Panc1 (cell line): ENCODE measurements around the gene SLIT3. TPM values are rescaled to one million over a fixed set of nuclear protein-coding genes. Genes with fewer than 3 reads are reported as not detected.

ENCODE experiments used
- ATAC-seq: fragments of 200-7000 bp; cut with Tn5 transposase; 2 replicates; pipeline ENCODE4 v1.9.1; 2020; ENCODE audit warnings: mild to moderate bottlenecking, moderate library complexity
- BruUV-seq: library from RNA; stranded (reverse); fragments of 400-500 nt; replicated peaks from 2 replicates; lab custom pipeline; 2021; lab: Mats Ljungman, UMichigan
- CTCF ChIA-PET: fragments of 300-600 bp; sonication (Branson Sonifier 250); formaldehyde crosslinking; loops from one replicate; lab custom pipeline; 2022; ENCODE audit warnings: antibody characterized with exemption; lab: Charles Lee
- POLR2A ChIA-PET: fragments of 300-600 bp; sonication (Branson Sonifier 250); formaldehyde crosslinking; loops from one replicate; lab custom pipeline; 2022; ENCODE audit warnings: antibody characterized with exemption; lab: Charles Lee
- DNase-seq: peaks from one replicate; pipeline ENCODE4 v3.0.0-alpha.2; 2010; ENCODE audit warnings: low read depth, low spot score
- H3K27ac ChIP-seq: 2 replicates; pipeline ENCODE4 v1.5.1; 2011; ENCODE audit warnings: mild to moderate bottlenecking, low read length, inconsistent platforms
- H3K27me3 ChIP-seq: fragments of 200-500 bp; sonication (Bioruptor generic); 2 replicates; pipeline ENCODE4 v1.6.0; 2014; ENCODE audit warnings: low read length, inconsistent platforms; ENCODE audit not compliant: control insufficient read depth, insufficient read depth
- H3K36me3 ChIP-seq: fragments of 200-500 bp; sonication (Bioruptor generic); 2 replicates; pipeline ENCODE4 v1.5.1; 2014; ENCODE audit warnings: inconsistent platforms, mild to moderate bottlenecking, low read length, moderate library complexity; ENCODE audit not compliant: control insufficient read depth, insufficient read depth
- H3K4me1 ChIP-seq: 2 replicates; pipeline ENCODE4 v1.5.1; 2011; ENCODE audit warnings: inconsistent platforms, mild to moderate bottlenecking, low read length, moderate library complexity; ENCODE audit not compliant: control insufficient read depth, insufficient read depth
- H3K4me3 ChIP-seq, 2 experiments: 2 replicates each; pipeline ENCODE4 v1.5.1; 2011 to 2012; ENCODE audit warnings: low read depth in 2 of 2, low read length in 2 of 2, mild to moderate bottlenecking in 2 of 2, inconsistent platforms in 1 of 2, moderate library complexity in 1 of 2
- H3K9me3 ChIP-seq: fragments of 200-500 bp; sonication (Bioruptor generic); 2 replicates; pipeline ENCODE4 v1.5.1; 2014; ENCODE audit warnings: low read depth, mild to moderate bottlenecking, inconsistent platforms, low read length, moderate library complexity; ENCODE audit not compliant: control insufficient read depth, insufficient read depth
- CTCF ChIP-seq: fragments of 450-650 bp; IDR thresholded peaks from 2 replicates; pipeline ENCODE4 v1.5.1; 2017; ENCODE audit warnings: mild to moderate bottlenecking
- POLR2AphosphoS5 ChIP-seq: IDR thresholded peaks from 2 replicates; pipeline ENCODE4 v1.6.1; 2012; ENCODE audit warnings: mild to moderate bottlenecking, low read depth, low read length, moderate library complexity
- REST ChIP-seq, 2 experiments: IDR thresholded peaks; 2 replicates each; pipeline ENCODE4 v1.6.1; 2011 to 2012; ENCODE audit warnings: low read depth in 2 of 2, control low read depth in 1 of 2, low read length in 1 of 2, mild to moderate bottlenecking in 1 of 2, moderate library complexity in 1 of 2; ENCODE audit not compliant: insufficient read depth in 1 of 2
- SIN3A ChIP-seq: IDR thresholded peaks from 2 replicates; pipeline ENCODE4 v1.6.1; 2012; ENCODE audit warnings: low read depth, mild to moderate bottlenecking, low read length, moderate library complexity, borderline replicate concordance; ENCODE audit not compliant: insufficient read depth
- TCF7L2 ChIP-seq: IDR thresholded peaks from 2 replicates; pipeline ENCODE4 v1.6.1; 2011; ENCODE audit warnings: mild to moderate bottlenecking, low read depth, low read length, inconsistent platforms
- in situ Hi-C: cut with HindIII; loops from 2 replicates; pipeline ENCODE4 v1.10.0; 2016; ENCODE audit warnings: low sequenced_read_pairs, low pct_unique_long_range_greater_than_20kb
- intact Hi-C: fragments of 100-400 bp; cut with micrococcal nuclease; formaldehyde crosslinking; loops from one replicate; pipeline ENCODE4 v1.10.0; 2022; ENCODE audit not compliant: unreplicated experiment
- total RNA-seq: library from RNA; stranded (reverse); gene quantifications from one replicate; pipeline ENCODE4 v1.2.1, GENCODE V29; 2021; ENCODE audit not compliant: unreplicated experiment

SLIT3 gene
- total RNA-seq, 1 experiment from 2014 or later: 26.4 TPM

GRCh38 chr5:168971100-168971499 lies 329.8 kb downstream of the SLIT3 start:
- no peak for ATAC-seq
- no peaks in the 10 kb centered on the region for H3K9me3 ChIP-seq
- POLR2A ChIA-PET: no interaction called here
- intact Hi-C loops (no loop called here), in situ Hi-C loops (no loop called here)
- BruUV-seq: no TSS peak
- no peaks in the 10 kb centered on the region for H3K27me3 ChIP-seq
- H3K27ac ChIP-seq: no peak overlapping the region
- H3K4me3 ChIP-seq: no peak overlapping the region
- H3K4me1 ChIP-seq: no peaks in the 10 kb centered on the region
- DNase-seq: no peak
- CTCF ChIA-PET: no interaction called here
- H3K36me3 ChIP-seq: no peaks in the 10 kb centered on the region
- TF ChIP-seq SIN3A (no peak), REST (IDR thresholded peaks at IDR 0.05; ENCODE audit: insufficient read depth in 1 of 2, low read depth in 2 of 2, low read length in 1 of 2) (no peak), TCF7L2 (no peak), CTCF (no peak), POLR2AphosphoS5 (no peak)

- CTCF ChIA-PET: interaction anchor here (0.5 kb wide), 1 partner anchor 238 kb away, joined by 3 read pairs; no protein-coding TSS in a partner anchor
- POLR2A ChIA-PET: no interaction called here
- in situ Hi-C loops: no loop called here
Observed at GRCh38 chr5:168969326-168969886, 331.5 kb downstream of the SLIT3 start.

More at GRCh38 chr5:168969326-168969886, 331.5 kb downstream of the SLIT3 start:
- no peaks in the 10 kb centered on the region for H3K4me1 ChIP-seq
- H3K36me3 ChIP-seq: no peaks in the 10 kb centered on the region
- DNase-seq: no peak
- H3K4me3 ChIP-seq: no peak overlapping the region
- TF ChIP-seq POLR2AphosphoS5: no peak
- TF ChIP-seq TCF7L2: no peak
- TF ChIP-seq REST (IDR thresholded peaks at IDR 0.05; ENCODE audit: insufficient read depth in 1 of 2, low read depth in 2 of 2, low read length in 1 of 2): no peak
- no peak for ATAC-seq
- no peaks in the 10 kb centered on the region for H3K27me3 ChIP-seq
- BruUV-seq: no TSS peak
- intact Hi-C loops: no loop called here
- no peak overlapping the region for H3K27ac ChIP-seq
- H3K9me3 ChIP-seq: no peaks in the 10 kb centered on the region
